ENCODE results near the gene TANC1.

Gene TANC1

DNA sequence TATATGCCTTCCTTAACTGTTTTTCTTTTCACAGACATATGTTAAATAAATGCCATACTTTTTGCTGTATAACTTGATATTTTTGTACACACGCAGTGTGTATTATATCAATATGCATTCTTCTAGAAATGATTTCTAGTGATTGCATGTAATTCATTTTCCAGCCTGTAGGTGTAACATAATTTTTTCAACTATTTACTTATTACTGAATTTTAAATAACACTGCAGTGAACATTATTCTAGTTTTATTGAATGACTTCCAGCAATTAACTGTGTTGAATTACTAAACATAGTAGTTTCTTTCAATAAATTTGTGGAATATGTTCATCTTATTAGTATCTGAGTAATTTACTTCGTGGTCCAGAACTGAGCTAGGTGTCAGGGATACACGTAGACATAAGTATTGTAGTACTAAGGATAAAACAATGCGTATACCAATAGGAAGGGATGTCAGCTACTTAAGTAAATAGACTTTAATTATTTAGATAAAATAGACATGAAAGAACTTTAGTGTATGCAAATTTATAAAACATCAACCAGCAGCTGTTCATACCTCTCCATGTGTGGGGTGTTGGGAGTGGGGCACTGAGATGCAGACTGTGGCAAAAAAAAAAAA lies 28.0 kb downstream of the TANC1 start:
- Histone ChIP-seq H3K27me3 (ENCODE audit: insufficient read depth, low read length) (no peaks in the 10 kb centered on the region), H3K27ac (ENCODE audit: low read depth, low read length) (no peak overlapping the region), H3K4me3 (ENCODE audit: low read length) (no peak overlapping the region), H3K36me3 (ENCODE audit: insufficient read depth, low read length) (no peaks in the 10 kb centered on the region), H3K4me1 (ENCODE audit: insufficient read depth, low read length) (peaks cover 12% of the 10 kb centered on the region), H3K9me3 (ENCODE audit: insufficient read depth, low read depth, low read length) (no peaks in the 10 kb centered on the region), H3K9ac (ENCODE audit: low read depth, low read length) (no peak overlapping the region)
- 93% methylated on average over 2 of the region's 4 CpGs for WGBS

DNA sequence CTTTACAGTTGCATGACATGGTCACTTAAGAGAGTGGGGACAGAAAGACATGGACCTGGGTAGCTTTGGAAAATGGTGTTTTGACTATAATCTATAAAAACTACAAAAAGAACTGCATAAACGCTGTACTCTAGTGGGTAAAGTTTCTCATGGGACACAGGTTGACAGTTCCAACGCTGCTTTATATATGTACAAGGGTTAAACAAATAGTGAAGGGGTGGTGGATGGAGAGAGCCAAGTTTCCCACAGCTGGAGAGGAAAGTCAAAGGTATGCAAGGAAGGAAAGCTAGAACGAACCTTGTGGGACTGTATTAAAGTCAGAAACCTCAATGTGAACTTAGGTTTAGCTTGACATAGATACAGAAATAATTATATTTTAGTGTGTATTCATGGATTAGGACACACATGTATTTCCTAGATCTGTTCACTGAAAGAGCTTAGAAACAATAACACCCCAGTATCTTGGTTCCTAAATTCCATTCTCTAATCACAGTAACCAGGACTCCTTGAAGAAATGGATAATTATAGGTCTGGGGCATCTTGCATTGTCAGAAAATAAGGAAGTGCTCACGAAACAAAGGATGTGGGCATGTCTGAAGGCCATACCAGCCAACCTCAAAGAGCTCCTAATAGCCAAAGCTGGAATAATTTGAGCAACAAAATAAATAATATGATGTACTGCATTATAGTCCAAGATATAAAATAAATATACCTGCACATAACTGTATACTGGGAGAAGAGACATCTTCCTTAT lies 28.8 kb downstream of the TANC1 start:
- 91% methylated on average over 4 of the region's 4 CpGs for WGBS

GRCh38 chr2:158998551-158999248 lies 30.3 kb downstream of the TANC1 start:
- no peaks in the 10 kb centered on the region for H3K9me3 ChIP-seq (ENCODE audit: insufficient read depth, low read depth, low read length)
- H3K27ac ChIP-seq (ENCODE audit: low read depth, low read length): no peak overlapping the region
- H3K4me3 ChIP-seq (ENCODE audit: low read length): no peak overlapping the region
- 89% methylated on average over 5 of the region's 6 CpGs for WGBS
- peaks cover 12% of the 10 kb centered on the region for H3K4me1 ChIP-seq (ENCODE audit: insufficient read depth, low read length)
- no peak overlapping the region for H3K9ac ChIP-seq (ENCODE audit: low read depth, low read length)
- H3K27me3 ChIP-seq (ENCODE audit: insufficient read depth, low read length): no peaks in the 10 kb centered on the region
- no peaks in the 10 kb centered on the region for H3K36me3 ChIP-seq (ENCODE audit: insufficient read depth, low read length)

More for the DNA sequence above, 28.8 kb downstream of the TANC1 start:
- Histone ChIP-seq H3K27ac (ENCODE audit: low read depth, low read length) (no peak overlapping the region), H3K9me3 (ENCODE audit: insufficient read depth, low read depth, low read length) (no peaks in the 10 kb centered on the region), H3K4me3 (ENCODE audit: low read length) (no peak overlapping the region), H3K36me3 (ENCODE audit: insufficient read depth, low read length) (no peaks in the 10 kb centered on the region), H3K27me3 (ENCODE audit: insufficient read depth, low read length) (no peaks in the 10 kb centered on the region), H3K4me1 (ENCODE audit: insufficient read depth, low read length) (peaks cover 12% of the 10 kb centered on the region), H3K9ac (ENCODE audit: low read depth, low read length) (no peak overlapping the region)

GRCh38 chr2:158999458-158999857 lies 31.0 kb downstream of the TANC1 start:
- Histone ChIP-seq H3K27ac (ENCODE audit: low read depth, low read length) (no peak overlapping the region), H3K4me1 (ENCODE audit: insufficient read depth, low read length) (peaks cover 12% of the 10 kb centered on the region), H3K9me3 (ENCODE audit: insufficient read depth, low read depth, low read length) (no peaks in the 10 kb centered on the region), H3K36me3 (ENCODE audit: insufficient read depth, low read length) (no peaks in the 10 kb centered on the region), H3K27me3 (ENCODE audit: insufficient read depth, low read length) (no peaks in the 10 kb centered on the region), H3K4me3 (ENCODE audit: low read length) (no peak overlapping the region), H3K9ac (ENCODE audit: low read depth, low read length) (no peak overlapping the region)
- WGBS: over 99% methylated on average over 4 of the region's 4 CpGs

GRCh38 chr2:159000072-159000471 lies 31.6 kb downstream of the TANC1 start:
- Histone ChIP-seq H3K36me3 (ENCODE audit: insufficient read depth, low read length) (no peaks in the 10 kb centered on the region), H3K27me3 (ENCODE audit: insufficient read depth, low read length) (no peaks in the 10 kb centered on the region), H3K4me3 (ENCODE audit: low read length) (no peak overlapping the region), H3K4me1 (ENCODE audit: insufficient read depth, low read length) (peaks cover 5% of the 10 kb centered on the region), H3K9ac (ENCODE audit: low read depth, low read length) (no peak overlapping the region), H3K9me3 (ENCODE audit: insufficient read depth, low read depth, low read length) (peaks cover 6% of the 10 kb centered on the region; the same call in 1 of the 2 replicates), H3K27ac (ENCODE audit: low read depth, low read length) (no peak overlapping the region)
- WGBS: 83% methylated on average over 8 of the region's 8 CpGs

DNA sequence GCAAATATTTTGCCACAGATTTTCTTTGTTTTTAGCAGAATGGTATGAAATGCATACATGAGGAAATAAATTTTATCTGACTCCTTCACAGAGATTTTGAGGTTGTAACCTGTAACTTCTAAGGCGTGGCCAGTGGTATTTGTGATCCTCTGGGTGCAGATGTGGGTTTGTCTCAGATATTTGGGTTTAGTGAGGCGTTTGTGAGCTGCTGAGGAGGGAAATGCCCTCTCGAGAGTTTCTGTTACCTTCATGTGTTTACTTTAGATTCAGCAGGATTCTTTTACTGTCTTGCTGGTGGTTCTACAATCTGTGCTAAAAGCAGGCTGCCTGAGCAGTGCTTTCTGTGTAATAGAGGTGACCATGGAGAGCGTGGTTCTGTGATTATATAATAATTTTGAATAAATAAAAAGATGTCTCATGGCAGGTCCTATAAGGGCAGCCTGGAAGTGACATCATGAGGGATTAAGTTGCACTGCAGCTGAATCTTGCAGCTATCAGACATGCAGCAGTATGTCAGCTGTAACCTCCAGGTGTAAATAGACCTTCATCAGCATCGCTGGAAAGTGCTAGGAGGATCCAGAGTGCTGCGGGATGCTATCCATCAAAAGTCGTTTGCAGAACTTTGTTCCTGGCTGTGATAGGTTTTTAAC lies 34.1 kb downstream of the TANC1 start:
- no peak overlapping the region for H3K27ac ChIP-seq (ENCODE audit: low read depth, low read length)
- peaks cover 8% of the 10 kb centered on the region; the same call in 1 of the 2 replicates for H3K9me3 ChIP-seq (ENCODE audit: insufficient read depth, low read depth, low read length)
- 89% methylated on average over 7 of the region's 7 CpGs for WGBS
- no peaks in the 10 kb centered on the region for H3K27me3 ChIP-seq (ENCODE audit: insufficient read depth, low read length)
- no peak overlapping the region for H3K4me3 ChIP-seq (ENCODE audit: low read length)
- no peaks in the 10 kb centered on the region for H3K4me1 ChIP-seq (ENCODE audit: insufficient read depth, low read length)
- H3K9ac ChIP-seq (ENCODE audit: low read depth, low read length): no peak overlapping the region
- no peaks in the 10 kb centered on the region for H3K36me3 ChIP-seq (ENCODE audit: insufficient read depth, low read length)

- Histone ChIP-seq H3K27me3 (ENCODE audit: insufficient read depth, low read length) (no peaks in the 10 kb centered on the region), H3K9me3 (ENCODE audit: insufficient read depth, low read depth, low read length) (peaks cover 8% of the 10 kb centered on the region; the same call in 1 of the 2 replicates), H3K4me1 (ENCODE audit: insufficient read depth, low read length) (no peaks in the 10 kb centered on the region), H3K27ac (ENCODE audit: low read depth, low read length) (no peak overlapping the region), H3K4me3 (ENCODE audit: low read length) (no peak overlapping the region), H3K9ac (ENCODE audit: low read depth, low read length) (no peak overlapping the region), H3K36me3 (ENCODE audit: insufficient read depth, low read length) (no peaks in the 10 kb centered on the region)
- 95% methylated on average over 13 of the region's 13 CpGs for WGBS
Observed at GRCh38 chr2:159003555-159003954, 35.1 kb downstream of the TANC1 start.

DNA sequence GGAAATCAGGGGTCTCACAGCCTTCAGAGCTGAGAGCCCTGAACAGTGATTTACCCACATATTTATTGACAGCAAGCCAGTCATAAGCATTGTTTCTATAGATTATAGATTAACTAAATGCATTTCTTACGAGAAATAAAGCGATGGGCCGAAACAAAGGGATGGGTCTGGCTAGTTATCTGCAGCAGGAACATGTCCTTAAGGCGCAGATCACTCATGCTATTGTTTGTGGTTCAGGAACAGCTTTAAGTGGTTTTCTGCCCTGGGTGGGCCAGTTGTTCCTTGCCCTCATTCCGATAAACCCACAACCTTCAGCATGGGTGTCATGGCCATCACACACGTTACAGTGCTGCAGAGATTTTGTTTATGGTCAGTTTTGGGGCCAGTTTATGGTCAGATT lies 36.4 kb downstream of the TANC1 start:
- Histone ChIP-seq H3K27ac (ENCODE audit: low read depth, low read length) (no peak overlapping the region), H3K36me3 (ENCODE audit: insufficient read depth, low read length) (no peaks in the 10 kb centered on the region), H3K4me3 (ENCODE audit: low read length) (no peak overlapping the region), H3K27me3 (ENCODE audit: insufficient read depth, low read length) (no peaks in the 10 kb centered on the region), H3K4me1 (ENCODE audit: insufficient read depth, low read length) (0 out of 2 replicates have a peak, but pooled peaks cover under 1% of the 10 kb centered on the region), H3K9ac (ENCODE audit: low read depth, low read length) (no peak overlapping the region), H3K9me3 (ENCODE audit: insufficient read depth, low read depth, low read length) (peaks cover 8% of the 10 kb centered on the region; the same call in 1 of the 2 replicates)
- 98% methylated on average over 6 of the region's 6 CpGs for WGBS

DNA sequence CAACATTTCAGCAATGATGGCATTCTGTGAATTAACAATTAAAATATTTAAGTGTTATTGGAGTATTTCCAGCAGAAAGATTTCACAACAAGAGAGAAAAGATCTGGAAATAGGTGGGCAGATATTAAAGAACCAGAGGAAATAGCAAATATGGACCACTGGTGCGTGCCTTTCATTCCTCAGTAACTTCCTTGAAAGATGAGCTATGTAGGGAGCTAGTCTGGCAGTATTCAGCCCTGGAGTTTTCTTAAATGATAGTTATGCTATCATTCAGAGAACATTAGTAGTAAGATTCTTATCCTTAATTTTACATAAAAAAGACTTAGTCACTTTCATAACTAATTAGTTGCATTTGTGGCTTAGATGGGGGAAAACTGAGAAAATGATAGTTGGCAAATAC lies 41.5 kb downstream of the TANC1 start:
- H3K27ac ChIP-seq (ENCODE audit: low read depth, low read length): no peak overlapping the region
- H3K9ac ChIP-seq (ENCODE audit: low read depth, low read length): no peak overlapping the region
- H3K9me3 ChIP-seq (ENCODE audit: insufficient read depth, low read depth, low read length): peaks cover 8% of the 10 kb centered on the region; the same call in 1 of the 2 replicates
- no peak overlapping the region for H3K4me3 ChIP-seq (ENCODE audit: low read length)
- 92% methylated on average over 1 of the region's 1 CpG for WGBS
- no peaks in the 10 kb centered on the region for H3K27me3 ChIP-seq (ENCODE audit: insufficient read depth, low read length)
- peaks cover 8% of the 10 kb centered on the region; the same call in 1 of the 2 replicates for H3K4me1 ChIP-seq (ENCODE audit: insufficient read depth, low read length)
- H3K36me3 ChIP-seq (ENCODE audit: insufficient read depth, low read length): no peaks in the 10 kb centered on the region

GRCh38 chr2:159010340-159010739 lies 41.9 kb downstream of the TANC1 start:
- 0 out of 2 replicates have a peak, but pooled peaks cover 8% of the 10 kb centered on the region for H3K9me3 ChIP-seq (ENCODE audit: insufficient read depth, low read depth, low read length)
- peaks cover 8% of the 10 kb centered on the region; the same call in 1 of the 2 replicates for H3K4me1 ChIP-seq (ENCODE audit: insufficient read depth, low read length)
- H3K36me3 ChIP-seq (ENCODE audit: insufficient read depth, low read length): no peaks in the 10 kb centered on the region
- no peak overlapping the region for H3K27ac ChIP-seq (ENCODE audit: low read depth, low read length)
- 61% methylated on average over 4 of the region's 5 CpGs for whole genome bisulfite sequencing
- no peak overlapping the region for H3K9ac ChIP-seq (ENCODE audit: low read depth, low read length)
- no peaks in the 10 kb centered on the region for H3K27me3 ChIP-seq (ENCODE audit: insufficient read depth, low read length)
- H3K4me3 ChIP-seq (ENCODE audit: low read length): no peak overlapping the region

- H3K27ac ChIP-seq (ENCODE audit: low read depth, low read length): no peak overlapping the region
Observed at GRCh38 chr2:159010963-159011362, 42.5 kb downstream of the TANC1 start.

More at GRCh38 chr2:159010963-159011362, 42.5 kb downstream of the TANC1 start:
- Histone ChIP-seq H3K4me3 (ENCODE audit: low read length) (no peak overlapping the region), H3K27me3 (ENCODE audit: insufficient read depth, low read length) (no peaks in the 10 kb centered on the region), H3K9ac (ENCODE audit: low read depth, low read length) (no peak overlapping the region), H3K4me1 (ENCODE audit: insufficient read depth, low read length) (peaks cover 8% of the 10 kb centered on the region; the same call in 1 of the 2 replicates), H3K9me3 (ENCODE audit: insufficient read depth, low read depth, low read length) (peaks cover 13% of the 10 kb centered on the region), H3K36me3 (ENCODE audit: insufficient read depth, low read length) (no peaks in the 10 kb centered on the region)

All from HUES64 (cell line).